NCI-H446 (cell line): Measurements from ENCODE around the gene DNAJC12.
"Not testable (repeated sequence)": the region's sequence is repeated elsewhere in the genome, so short reads cannot be mapped to it uniquely, and the experiment has no call there.

ENCODE experiments used
- DNase-seq, 2 experiments: peaks; one replicate each; lab custom pipeline; 2025; lab: John Stamatoyannopoulos, UW

Gene DNAJC12

DNA sequence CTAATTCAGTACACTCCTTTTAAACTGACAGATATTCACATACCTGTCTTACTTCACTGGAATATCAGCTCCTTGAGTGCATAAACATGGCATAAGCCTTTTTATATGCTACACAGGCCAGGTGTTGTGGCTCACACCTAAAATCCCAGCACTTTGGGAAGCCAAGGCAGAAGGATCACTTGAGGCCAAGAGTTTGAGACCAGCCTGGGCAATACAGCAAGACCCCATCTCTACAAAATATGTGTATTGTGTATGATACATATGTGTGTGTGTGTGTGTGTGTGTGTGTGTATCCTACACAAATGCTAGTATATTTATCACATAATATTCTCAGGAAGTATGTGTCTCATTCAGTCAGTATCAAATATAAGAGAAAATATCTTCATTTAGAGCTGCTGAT, 45.3 kb downstream of the DNAJC12 start:
- no peak for DNase-seq

DNA sequence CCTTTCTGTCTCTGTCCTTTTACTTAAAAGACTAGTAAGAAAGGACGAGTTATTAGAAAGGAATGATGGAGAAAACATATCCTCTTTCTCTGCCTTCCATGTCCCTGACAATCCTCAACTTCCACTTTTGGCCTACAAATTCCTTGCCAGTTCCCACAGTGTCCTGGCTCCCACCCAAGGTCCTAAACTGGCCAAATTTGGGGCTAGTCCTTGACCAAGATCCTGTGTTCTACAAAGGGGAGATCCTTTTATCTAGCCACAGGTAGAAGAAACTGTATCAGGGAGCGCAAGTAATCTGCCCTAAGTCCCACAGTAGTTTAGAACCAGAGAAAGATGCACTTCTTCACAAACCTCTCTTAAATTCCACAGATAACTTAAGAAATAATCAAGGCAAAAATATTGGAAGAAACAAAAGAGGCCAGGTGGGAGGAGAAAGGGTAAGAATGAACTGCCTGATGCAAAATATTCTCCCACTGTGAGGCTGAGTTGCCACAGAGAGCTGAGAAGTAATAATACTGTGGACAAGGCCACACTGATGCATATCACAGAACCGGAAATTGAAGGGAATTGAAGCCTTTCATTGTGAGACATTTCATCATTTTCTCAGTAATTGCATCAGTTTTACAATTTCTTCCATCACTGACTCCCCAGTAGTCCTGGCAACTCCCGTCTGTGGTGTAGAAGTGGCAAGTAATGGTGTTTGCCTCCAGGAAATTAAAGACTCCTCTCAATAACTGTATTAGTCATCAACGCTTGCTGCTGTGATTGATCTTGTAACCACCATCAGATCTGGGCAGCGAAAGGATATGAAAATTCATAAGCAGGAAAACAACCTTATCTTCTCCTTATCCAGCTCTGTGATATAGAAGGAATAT, 47.2 kb downstream of the DNAJC12 start:
- DNase-seq, result no peak

DNA sequence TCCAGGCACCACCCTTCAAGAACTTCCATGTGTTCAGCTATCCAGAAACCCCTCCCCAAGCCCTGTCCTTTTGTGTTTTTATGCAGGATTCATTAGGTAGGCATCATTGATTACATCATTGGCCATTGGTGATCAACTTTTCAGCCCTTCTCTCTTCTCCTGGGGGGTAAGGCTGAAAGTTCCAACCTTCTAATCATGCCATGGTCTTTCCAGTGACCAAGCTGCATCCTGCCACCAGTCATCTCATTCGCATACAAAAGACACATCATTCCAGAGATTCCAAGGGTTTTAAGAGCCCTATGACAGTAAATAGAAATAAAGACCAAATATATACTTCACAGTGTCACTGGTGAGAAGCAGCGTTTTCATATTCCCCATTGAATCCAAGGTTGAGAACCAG, 48.2 kb downstream of the DNAJC12 start:
- no peak for DNase-seq

DNA sequence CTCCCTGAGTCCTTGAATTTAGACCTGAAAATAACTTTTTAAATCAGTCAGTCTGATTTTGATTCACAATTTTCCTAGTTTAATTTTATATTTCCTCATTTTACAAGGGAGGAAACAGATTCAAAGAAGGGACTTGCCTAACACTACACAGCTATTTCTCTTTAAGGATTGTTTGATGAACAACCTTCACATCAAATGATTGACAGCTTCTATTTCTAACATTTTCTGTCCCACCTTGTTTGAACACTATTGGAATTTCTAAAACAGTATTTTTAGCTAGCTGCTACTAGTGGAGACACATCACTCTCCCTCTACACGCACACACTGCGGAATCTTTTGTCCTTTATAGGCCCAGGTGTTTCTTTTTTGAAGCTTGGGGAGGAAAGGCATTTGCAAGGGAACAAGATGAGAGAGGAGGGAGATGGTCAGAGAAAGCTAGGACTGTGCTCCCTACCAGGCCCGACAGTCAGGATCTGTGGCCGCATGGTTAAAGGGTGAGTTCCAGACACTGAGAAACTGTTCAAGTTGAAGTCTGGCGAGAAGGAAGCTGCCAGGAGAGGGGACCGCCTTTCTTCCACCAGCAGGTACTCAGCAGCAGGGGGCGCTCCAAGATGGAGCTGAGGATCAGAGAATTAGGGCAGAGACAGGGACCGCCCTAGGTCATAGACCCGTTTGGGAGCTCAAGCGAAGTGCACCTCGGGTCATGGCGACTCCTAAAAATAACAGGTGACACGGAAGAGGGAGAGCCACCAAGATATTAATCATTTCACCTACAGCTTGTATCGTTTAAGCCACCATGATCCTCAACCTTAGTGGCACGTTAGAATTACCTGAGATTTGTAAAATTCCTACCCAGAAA, 49.7 kb downstream of the DNAJC12 start:
- DNase-seq, result no peak

DNA sequence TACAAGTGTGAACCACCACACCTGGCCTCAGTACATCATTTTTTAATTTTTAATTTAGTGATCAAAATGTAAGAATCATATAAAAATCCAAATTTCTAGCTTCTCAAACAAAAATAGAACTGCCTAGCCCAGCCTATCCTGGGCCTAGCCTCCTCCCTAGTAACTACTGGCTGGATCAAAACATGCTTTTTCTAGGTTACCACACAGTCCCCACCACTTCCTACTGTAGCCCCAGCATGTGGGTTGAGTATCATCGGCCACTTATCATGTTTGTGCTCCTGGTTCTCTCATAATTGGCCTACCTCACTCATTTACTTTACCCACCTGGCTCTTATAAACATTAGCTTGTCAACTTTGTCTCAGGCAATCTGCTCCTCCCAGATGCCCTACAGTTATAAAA, 52.9 kb downstream of the DNAJC12 start:
- no peak for DNase-seq

DNA sequence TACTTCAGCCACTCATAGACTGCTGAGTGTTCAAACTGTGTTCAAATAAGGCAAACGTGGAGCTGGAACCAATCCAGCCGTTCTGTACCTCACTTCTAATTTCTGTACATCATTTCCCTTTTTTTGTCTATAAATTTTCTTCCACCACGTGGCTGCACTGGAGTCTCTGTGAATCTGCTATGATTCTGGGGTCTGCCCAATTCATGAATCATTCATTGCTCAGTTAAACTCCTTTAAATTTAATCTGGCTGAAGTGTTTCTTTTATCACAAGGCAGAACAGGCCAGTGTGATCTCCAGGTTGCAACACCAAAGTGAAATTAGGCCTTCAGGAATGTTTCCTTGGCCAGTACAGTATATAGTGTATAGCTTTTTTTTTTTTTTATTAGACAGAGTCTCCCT, 53.5 kb downstream of the DNAJC12 start:
- no peak for DNase-seq

DNA sequence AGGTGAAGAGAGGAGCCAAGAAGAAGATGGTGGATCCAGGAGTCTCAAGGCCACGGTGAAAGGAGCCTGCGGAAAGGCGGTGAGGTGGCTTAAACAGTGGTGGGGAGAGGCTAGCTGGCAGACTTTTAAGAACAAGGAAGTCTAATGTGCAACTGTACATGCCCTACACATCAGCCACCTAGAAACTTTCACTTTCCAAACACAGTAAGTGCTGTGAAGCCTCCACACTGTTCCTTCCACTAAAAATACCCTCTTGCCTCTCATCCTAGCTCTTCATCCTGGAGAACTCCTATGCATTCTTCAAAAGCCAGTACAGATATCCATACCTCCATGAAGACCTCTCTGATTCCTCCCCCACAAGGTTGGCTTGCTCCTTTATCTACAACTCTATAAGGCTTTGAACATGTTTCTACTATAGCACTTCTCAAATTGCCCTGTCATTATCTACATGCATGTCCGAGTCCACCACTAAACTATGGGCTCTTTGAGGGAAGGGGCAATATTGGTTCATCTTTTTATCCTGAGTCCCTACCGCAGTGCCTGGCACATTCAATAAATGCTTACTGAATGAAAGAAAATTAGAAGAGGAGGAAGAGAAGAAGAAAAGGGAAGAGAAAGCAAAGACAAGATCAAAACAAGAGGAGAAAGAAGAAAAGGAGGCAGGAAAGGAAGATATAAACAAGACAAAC, 54.2 kb downstream of the DNAJC12 start:
- DNase-seq, result no peak

DNA sequence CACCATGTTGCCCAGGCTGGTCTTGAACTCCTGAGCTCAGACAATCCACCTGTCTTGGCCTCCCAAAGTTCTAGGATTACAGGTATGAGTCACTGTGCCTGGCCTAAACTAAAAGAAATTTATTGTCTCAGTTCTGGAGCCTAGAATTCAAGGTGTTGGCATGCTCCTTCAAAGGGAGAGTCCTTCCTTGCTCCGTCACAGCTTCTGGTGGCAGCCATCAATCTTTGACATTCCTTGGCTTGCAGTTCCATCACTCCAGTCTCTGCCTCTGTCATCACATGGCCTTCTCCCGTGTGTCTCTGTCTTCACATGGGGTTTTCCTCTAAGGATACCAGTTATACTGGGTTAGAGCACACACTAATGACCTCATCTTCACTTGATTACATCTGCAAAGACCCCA, 55.5 kb downstream of the DNAJC12 start:
- DNase-seq, result no peak

DNA sequence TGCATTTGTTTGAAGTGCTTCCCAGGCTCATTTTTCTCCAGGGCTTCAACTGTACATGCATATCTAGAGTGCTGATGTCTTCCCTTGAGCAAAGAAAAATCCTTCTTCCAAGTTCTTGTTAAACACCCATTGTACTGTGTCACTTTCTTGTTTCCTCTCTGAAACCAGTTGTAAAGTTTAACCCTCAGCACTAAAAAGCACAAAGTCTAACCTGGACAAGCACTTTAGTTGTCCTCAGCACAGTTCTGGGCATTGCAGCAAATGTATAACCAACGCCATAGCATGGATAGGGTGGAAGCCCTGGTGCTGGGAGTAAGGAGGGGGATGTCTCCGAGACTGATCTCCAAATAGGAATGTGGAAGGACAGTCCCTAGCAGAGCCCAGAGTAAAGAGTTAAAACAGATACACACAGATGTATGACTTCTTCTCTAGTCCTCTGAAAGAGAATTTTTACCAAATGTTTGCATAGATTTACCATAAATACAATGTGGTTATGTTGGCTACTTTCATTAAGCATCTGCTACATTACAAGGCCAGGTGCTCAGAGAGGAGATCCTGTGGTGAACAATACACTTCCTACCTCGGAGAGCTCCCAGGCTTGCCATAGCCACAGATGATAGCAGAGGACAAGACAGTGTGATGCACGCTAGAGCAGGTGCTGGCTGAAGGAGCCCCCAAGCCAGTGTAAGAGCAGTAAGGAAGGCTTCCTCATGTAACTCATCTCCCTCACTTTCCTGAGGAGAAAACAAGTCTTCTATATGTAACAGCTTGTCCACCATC, 57.0 kb downstream of the DNAJC12 start:
- DNase-seq, result no peak

DNA sequence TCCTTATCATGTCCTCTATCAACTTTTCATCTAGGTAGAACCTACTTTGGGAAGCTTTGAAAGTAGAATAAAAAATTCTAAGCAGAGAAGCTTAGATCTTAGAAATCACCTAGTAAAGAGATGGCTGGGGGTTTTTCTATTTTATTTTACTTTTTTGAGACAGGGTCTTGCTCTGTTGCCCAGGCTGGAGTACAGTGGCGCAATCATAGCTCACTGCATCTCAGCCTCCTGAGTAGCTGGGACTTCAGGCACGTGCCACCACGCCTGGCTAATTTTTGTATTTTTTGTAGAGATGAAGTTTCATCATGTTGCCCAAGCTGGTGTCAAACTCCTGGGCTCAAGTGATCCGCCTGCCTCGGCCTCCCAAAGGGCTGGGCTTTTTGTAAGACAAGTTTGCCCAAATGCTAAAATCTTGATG, 57.8 kb downstream of the DNAJC12 start:
- not testable (repeated sequence) for DNase-seq

DNA sequence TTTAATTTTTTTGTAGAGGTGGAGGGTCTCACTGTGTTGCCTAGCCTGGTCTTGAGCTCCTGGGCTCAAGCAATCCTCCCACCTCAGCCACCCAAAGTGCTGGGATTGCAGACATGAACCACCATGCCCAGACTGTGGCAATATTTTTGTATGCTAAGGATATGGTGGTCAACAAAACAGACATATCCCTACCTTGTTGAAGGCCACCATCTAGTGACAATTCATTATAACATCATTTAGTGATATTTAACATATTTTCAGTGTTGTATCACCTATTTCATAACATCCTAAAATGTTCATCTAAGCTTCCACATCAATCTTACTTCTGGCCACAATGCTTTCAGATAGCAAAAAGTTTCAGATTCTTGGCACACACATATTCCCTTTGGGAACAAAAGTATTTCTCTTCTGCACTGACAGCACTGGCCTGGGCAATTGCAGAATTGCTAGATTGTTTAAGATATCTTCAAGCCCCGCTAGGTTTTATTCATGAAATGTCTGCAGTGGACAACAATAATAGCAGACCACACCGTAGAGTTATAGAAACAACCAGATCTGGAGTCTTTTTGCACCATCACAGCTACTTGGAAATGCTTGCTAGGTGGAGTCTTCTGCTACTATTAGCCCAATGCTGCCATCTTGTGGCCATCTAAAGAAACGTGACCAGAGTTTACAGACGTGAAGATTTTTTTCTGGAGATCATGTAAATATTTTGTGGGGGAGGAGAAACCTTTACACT, 58.4 kb downstream of the DNAJC12 start:
- DNase-seq, result peak; percentile 58 to 75

DNA sequence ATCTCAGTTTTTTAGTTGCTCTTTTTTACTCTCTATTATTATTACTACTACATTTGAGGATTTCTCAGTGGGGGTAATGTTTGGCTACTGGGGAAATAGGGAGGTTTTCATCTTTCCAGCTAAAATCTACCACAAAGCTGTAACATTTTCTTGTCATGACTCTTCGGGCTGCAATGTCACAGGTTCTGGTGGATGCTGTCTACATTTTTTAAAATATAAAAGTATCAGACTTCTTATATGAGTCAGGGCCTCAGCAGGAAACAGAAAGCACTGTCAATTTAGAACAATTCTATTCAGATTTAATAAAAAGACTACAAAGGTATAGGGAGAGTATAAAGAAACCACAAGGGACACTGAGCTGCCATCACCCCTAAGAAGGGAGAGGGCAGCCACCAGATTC, 61.6 kb downstream of the DNAJC12 start:
- no peak for DNase-seq

DNA sequence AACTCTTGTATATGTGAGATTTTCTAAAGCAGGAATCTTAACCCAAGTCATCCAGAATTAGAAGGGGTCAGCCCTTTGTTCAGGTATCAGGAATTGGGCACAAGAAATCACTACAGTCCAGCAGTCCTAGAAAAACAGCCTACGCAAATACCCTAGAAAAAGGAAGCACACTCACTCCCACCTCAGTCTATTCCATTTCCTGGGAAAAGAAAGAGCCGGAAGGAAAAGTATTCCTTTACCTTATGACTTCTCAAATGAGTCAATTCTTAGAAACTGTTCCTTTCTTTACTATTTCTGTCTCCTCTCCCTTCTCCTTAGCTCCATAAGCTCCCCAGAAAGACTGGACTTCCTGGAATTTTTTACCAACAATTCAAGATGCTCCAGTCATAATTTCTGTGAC, 62.7 kb downstream of the DNAJC12 start:
- no peak for DNase-seq

DNA sequence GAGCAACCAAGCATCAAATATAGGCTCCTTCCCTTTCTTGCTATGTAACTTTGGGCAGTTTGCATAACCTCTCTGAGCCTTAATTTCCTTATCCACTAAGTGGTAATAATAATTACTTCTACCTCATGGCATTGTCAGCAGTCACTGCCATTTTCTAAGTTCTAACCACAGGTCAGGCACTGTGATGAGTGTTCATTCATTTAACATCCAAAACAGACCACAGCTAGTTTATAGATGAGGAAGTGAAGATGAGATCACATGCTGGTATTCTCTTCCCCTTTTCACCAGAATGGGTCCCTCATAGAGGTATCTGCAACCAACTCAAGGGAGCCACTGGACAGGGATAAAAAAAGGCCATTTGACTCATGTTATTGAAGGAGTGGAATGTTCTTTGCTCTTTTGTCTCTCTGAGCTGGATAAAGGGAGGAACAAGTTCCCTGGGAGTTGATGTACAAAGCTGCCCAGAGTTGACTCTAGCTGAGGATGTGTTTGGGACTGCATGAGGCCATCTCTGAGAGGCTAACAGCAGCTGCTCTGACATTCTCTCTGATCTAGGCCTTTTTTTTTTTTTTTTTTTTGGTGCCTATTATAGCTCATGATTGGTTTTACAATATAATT, 65.0 kb downstream of the DNAJC12 start:
- no peak for DNase-seq

DNA sequence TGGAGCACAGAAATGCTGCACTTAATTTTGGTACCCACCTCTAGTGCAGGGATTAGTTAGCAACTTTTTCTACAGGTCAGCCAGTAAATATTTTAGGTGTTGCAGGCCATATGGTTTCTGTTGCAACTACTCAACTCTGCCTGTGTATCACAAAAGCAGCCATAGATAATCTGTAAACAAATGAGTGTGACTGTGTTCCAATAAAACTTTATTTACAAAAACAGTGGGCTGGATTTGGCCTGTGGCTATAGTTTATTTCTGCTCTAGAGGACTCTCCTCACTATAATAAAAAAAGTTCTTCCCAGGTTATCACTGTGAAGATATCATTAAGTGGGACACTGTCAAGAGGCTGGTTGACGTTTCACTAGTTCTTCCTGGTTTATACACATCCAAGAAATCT, 65.8 kb downstream of the DNAJC12 start:
- DNase-seq, result no peak

DNA sequence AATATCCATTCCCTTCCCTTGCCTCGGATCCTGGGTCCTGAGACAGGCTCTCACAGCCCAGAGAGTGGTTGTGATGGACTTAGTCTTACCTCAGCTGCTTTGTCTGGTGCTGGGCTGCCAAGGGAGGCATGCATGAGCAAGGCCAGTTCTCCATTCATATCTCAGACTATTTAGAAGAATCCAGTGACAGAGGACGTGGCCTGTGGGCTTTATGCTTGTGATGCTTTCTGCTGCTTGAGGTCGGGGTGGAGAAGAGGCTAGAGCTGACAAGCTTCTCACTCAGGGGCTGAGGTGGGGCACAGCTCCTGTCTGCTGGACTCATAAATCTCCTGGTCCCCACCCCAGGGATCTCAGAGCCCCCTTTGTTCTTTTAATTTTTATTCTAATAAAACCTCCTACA, 66.8 kb downstream of the DNAJC12 start:
- DNase-seq, result no peak

DNA sequence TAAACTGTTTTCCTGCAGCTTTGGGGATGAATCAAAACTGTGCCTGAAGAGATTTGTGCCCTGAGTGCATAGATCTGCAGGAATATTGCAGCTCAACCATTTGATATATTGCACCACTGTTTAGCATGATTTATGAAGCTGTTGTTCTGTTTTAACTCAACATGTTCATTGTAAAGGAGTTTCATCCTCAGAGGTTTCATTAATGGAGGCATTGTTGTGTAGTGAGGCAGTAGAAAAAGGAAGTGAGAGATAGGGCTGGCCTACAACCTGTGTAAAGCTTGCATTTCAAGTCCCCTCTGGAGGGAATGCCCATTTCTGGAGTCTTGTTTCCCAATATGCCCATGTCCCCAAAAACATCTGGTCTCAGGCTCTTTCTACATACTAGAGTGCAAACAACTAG, 67.5 kb downstream of the DNAJC12 start:
- no peak for DNase-seq

DNA sequence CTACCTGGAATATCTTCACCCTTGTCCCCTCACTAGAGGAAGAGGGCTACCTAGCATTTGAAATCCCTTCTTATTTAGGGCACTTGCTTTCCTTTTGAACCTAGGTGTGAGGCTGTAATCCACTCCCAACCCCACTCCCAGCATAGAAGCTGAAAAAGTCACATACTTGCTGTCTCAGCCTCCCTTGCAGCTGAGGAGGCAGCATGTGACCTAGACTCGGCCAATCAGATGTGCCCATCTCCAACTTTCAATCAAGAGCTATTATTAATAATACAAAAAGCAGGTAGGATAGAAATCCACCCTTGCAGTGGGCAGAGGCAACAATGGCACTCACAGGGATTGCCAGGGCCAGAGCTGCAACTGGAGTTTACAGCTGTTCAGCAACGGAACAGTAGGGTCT, 70.7 kb downstream of the DNAJC12 start:
- DNase-seq, result no peak

DNA sequence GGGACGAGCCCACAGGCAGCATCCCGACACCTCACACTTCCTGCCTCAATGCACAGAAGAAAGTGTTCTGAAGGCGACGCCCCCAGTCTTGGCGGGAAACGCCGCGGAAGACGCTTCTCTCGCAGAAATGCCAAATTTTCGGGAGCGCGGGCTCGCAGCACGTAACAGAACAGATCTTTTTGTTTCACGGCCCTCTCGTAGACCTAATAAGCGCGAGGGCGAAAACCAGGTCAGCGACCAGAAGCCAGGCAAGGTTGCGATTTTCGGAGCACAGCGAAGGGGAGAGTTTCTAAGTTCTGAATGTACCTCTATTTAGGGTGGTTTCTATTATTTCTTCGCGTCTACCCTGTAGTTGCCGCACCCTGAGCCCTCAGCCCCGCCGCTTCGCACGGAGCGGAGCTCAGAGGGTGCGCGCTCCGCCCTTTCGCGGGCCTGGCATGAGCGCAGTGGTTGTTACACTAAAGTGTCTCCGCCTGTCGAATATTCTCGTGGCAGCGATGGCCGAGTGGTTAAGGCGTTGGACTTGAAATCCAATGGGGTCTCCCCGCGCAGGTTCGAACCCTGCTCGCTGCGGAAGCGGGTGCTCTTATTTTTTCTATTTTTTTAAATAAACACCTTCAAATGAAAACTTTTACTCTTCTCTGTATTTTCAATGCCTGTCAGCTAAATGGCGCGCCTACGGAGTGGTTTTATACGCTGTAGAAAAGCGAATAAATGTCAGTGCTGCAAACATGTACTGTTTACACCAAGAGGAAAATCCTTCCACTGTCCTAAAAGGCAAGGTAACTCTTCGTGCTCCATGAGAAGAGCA, 73.8 kb downstream of the DNAJC12 start:
- DNase-seq, result peak; percentile 78 to 91
